HepG2 (cell line): ENCODE data around the gene YIPF4. TPM values are rescaled to one million over a fixed set of nuclear protein-coding genes. Genes with fewer than 3 reads are reported as not detected.

Source experiments
- ELF1 ChIP-seq: sonication (generic); formaldehyde crosslinking; IDR thresholded peaks from 2 replicates; pipeline ENCODE4 v1.4.0; 2020; ENCODE audit warnings: missing genetic modification reagents
- KAT7 ChIP-seq: IDR thresholded peaks from 2 replicates; pipeline ENCODE4 v1.6.1; 2018; ENCODE audit warnings: borderline replicate concordance, missing compliant biosample characterization
- ZFP1 ChIP-seq: IDR thresholded peaks from 2 replicates; pipeline ENCODE4 v1.6.1; 2016
- ZNF281 ChIP-seq: sonication (generic); formaldehyde crosslinking; IDR thresholded peaks from 2 replicates; pipeline ENCODE4 v1.4.0; 2020; ENCODE audit warnings: missing genetic modification reagents, borderline replicate concordance
- ZNF703 ChIP-seq: sonication (generic); formaldehyde crosslinking; IDR thresholded peaks from 2 replicates; pipeline ENCODE4 v1.5.1; 2020; ENCODE audit warnings: missing genetic modification reagents, mild to moderate bottlenecking, moderate library complexity, borderline replicate concordance
- ZNF768 ChIP-seq: sonication (generic); formaldehyde crosslinking; IDR thresholded peaks from 2 replicates; pipeline ENCODE4 v1.4.0; 2020; ENCODE audit warnings: missing genetic modification reagents
- polyA plus RNA-seq, 8 experiments: library from polyadenylated mRNA; depleted of rRNA in 3 of 8; stranded (reverse) in 7 of 8; unstranded in 1 of 8; fragments of >200 nt; fragmentation: Illumina TruSeq in 4 of 8; extraction: Trizol in 4 of 8; gene quantifications; 2 replicates each; pipeline versions ENCODE4 v1.2.1 to v1.2.3, GENCODE V29; 2011 to 2016; ENCODE audit warnings: low read depth in 4 of 8, missing spikeins in 1 of 8, mixed read lengths in 1 of 8; ENCODE audit not compliant: insufficient read depth in 1 of 8
- total RNA-seq, 5 experiments: library from RNA; depleted of rRNA; stranded (reverse); fragments of >200 nt; fragmentation: Illumina TruSeq; extraction: Trizol; gene quantifications; 2 replicates each; pipeline ENCODE4 v1.2.3, GENCODE V29; 2016; ENCODE audit warnings: low read depth in 1 of 5
- TF ChIP-seq, protein P1 (sequence below): sonication (generic); formaldehyde crosslinking; conservative IDR thresholded peaks from 2 replicates; pipeline ENCODE4 v1.4.0; 2020; ENCODE audit warnings: mild to moderate bottlenecking, missing genetic modification reagents, moderate library complexity
- TF ChIP-seq, protein P2 (sequence below): sonication (generic); formaldehyde crosslinking; IDR thresholded peaks from 2 replicates; pipeline ENCODE4 v1.4.0; 2020; ENCODE audit warnings: missing genetic modification reagents

Gene YIPF4
- total and polyA plus RNA-seq, 2 of the 13 experiments (the other 11 are each of a cell fraction or from before 2014, with no cell fraction given) = 19.0 to 43.9 TPM

DNA sequence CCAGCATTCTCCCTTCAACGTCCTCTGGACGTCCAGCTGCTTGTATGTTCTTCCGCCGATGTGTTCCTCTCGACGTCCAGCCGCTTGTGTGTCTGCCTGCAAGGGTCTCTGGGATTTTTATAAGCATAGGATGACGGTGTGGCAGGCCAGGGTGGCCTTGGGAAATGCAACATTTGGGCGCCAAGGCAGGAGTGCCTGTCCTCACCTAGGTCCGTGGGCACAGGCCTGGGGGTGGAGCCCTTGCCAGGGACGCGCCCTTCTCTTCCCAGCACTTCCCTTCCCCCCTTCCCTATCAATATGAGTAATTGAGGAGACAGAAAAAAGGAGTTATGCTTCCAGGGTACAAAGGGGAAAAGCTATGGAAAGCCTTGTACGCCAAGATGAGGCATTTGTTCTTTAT, 19.5 kb upstream of the YIPF4 start (continued):
- TF ChIP-seq, protein P1, sequence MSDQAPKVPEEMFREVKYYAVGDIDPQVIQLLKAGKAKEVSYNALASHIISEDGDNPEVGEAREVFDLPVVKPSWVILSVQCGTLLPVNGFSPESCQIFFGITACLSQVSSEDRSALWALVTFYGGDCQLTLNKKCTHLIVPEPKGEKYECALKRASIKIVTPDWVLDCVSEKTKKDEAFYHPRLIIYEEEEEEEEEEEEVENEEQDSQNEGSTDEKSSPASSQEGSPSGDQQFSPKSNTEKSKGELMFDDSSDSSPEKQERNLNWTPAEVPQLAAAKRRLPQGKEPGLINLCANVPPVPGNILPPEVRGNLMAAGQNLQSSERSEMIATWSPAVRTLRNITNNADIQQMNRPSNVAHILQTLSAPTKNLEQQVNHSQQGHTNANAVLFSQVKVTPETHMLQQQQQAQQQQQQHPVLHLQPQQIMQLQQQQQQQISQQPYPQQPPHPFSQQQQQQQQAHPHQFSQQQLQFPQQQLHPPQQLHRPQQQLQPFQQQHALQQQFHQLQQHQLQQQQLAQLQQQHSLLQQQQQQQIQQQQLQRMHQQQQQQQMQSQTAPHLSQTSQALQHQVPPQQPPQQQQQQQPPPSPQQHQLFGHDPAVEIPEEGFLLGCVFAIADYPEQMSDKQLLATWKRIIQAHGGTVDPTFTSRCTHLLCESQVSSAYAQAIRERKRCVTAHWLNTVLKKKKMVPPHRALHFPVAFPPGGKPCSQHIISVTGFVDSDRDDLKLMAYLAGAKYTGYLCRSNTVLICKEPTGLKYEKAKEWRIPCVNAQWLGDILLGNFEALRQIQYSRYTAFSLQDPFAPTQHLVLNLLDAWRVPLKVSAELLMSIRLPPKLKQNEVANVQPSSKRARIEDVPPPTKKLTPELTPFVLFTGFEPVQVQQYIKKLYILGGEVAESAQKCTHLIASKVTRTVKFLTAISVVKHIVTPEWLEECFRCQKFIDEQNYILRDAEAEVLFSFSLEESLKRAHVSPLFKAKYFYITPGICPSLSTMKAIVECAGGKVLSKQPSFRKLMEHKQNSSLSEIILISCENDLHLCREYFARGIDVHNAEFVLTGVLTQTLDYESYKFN (CRISPR knock-in tag) = no peak
- TF ChIP-seq ZFP1 (CRISPR knock-in tag) = no peak
- no peak for TF ChIP-seq ELF1 (CRISPR knock-in tag)
- peak; percentile 11; the same call in 1 of the 2 replicates for TF ChIP-seq ZNF281 (CRISPR knock-in tag)
- TF ChIP-seq ZNF768 = peak; percentile 24; the same call in 1 of the 2 replicates
- TF ChIP-seq ZNF703 (CRISPR knock-in tag) = no peak
- TF ChIP-seq, protein P2, sequence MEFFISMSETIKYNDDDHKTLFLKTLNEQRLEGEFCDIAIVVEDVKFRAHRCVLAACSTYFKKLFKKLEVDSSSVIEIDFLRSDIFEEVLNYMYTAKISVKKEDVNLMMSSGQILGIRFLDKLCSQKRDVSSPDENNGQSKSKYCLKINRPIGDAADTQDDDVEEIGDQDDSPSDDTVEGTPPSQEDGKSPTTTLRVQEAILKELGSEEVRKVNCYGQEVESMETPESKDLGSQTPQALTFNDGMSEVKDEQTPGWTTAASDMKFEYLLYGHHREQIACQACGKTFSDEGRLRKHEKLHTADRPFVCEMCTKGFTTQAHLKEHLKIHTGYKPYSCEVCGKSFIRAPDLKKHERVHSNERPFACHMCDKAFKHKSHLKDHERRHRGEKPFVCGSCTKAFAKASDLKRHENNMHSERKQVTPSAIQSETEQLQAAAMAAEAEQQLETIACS (CRISPR knock-in tag) = no peak
- no peak for TF ChIP-seq KAT7 (CRISPR knock-in tag)
